HEK293 (cell line): ENCODE results near the gene SLC12A2.

Source experiments
- CTCF ChIA-PET: fragments of 350-600 bp; formaldehyde crosslinking; extraction: SDS; loops from one replicate; lab custom pipeline; 2021; ENCODE audit warnings: antibody characterized with exemption; lab: Yijun Ruan, JAX
- POLR2A ChIA-PET: fragments of 300-600 bp; formaldehyde crosslinking; extraction: SDS; loops from one replicate; lab custom pipeline; 2020; ENCODE audit warnings: antibody characterized with exemption, inconsistent platforms; lab: Yijun Ruan, JAX
- H3K27ac ChIP-seq: fragments of 200-500 bp; sonication (Bioruptor generic); 2 replicates; pipeline ENCODE4 v1.5.1; 2014; ENCODE audit warnings: low read depth, low read length, control low read depth, inconsistent platforms; ENCODE audit errors: extremely low read depth
- H3K36me3 ChIP-seq, 2 experiments: fragments of 200-500 bp in 1 of 2; sonication (Bioruptor generic) in 1 of 2; 1 replicate in 1 of 2; 2 replicates in 1 of 2; pipeline ENCODE4 v1.5.1; 2014 to 2017; ENCODE audit warnings: inconsistent platforms in 2 of 2, low read length in 2 of 2; ENCODE audit not compliant: control insufficient read depth in 2 of 2, insufficient read depth in 1 of 2
- H3K4me1 ChIP-seq: fragments of 200-500 bp; sonication (Bioruptor generic); 2 replicates; pipeline ENCODE4 v1.5.1; 2014; ENCODE audit warnings: mild to moderate bottlenecking, low read length, inconsistent platforms; ENCODE audit not compliant: control insufficient read depth, insufficient read depth
- H3K4me3 ChIP-seq: 2 replicates; pipeline ENCODE4 v1.5.1; 2011; ENCODE audit warnings: low read depth, mild to moderate bottlenecking, control low read depth, low read length, moderate library complexity
- H3K9me3 ChIP-seq: fragments of 200-500 bp; sonication (Bioruptor generic); 2 replicates; pipeline ENCODE4 v1.5.1; 2014; ENCODE audit warnings: low read depth, low read length, inconsistent platforms; ENCODE audit not compliant: control insufficient read depth, insufficient read depth
- PRDM10 ChIP-seq: fragments of 450-650 bp; formaldehyde crosslinking; IDR thresholded peaks from 2 replicates; pipeline ENCODE4 v1.5.1; 2016; ENCODE audit warnings: missing biosample characterization, missing genetic modification characterization
- ZEB2 ChIP-seq: fragments of 450-650 bp; formaldehyde crosslinking; IDR thresholded peaks from 2 replicates; pipeline ENCODE4 v1.5.1; 2016; ENCODE audit warnings: missing biosample characterization, missing genetic modification characterization
- ZNF112 ChIP-seq: fragments of 450-650 bp; formaldehyde crosslinking; IDR thresholded peaks from 2 replicates; pipeline ENCODE4 v1.5.0; 2017; ENCODE audit warnings: missing biosample characterization, missing genetic modification characterization
- ZNF114 ChIP-seq: fragments of 450-650 bp; formaldehyde crosslinking; IDR thresholded peaks from 2 replicates; pipeline ENCODE4 v1.5.0; 2017; ENCODE audit warnings: missing biosample characterization, missing genetic modification characterization
- ZNF140 ChIP-seq: fragments of 450-650 bp; formaldehyde crosslinking; IDR thresholded peaks from 2 replicates; pipeline ENCODE4 v1.5.1; 2016; ENCODE audit warnings: missing biosample characterization, missing genetic modification characterization
- ZNF148 ChIP-seq: fragments of 450-650 bp; formaldehyde crosslinking; IDR thresholded peaks from 2 replicates; pipeline ENCODE4 v1.5.0; 2017; ENCODE audit warnings: missing biosample characterization, missing genetic modification characterization, borderline replicate concordance
- ZNF155 ChIP-seq: fragments of 450-650 bp; formaldehyde crosslinking; IDR thresholded peaks from 2 replicates; pipeline ENCODE4 v1.5.1; 2016; ENCODE audit warnings: missing biosample characterization, missing genetic modification characterization
- ZNF335 ChIP-seq: fragments of 450-650 bp; formaldehyde crosslinking; conservative IDR thresholded peaks from 2 replicates; pipeline ENCODE4 v1.5.1; 2016; ENCODE audit warnings: missing biosample characterization, missing genetic modification characterization
- ZNF404 ChIP-seq: fragments of 450-650 bp; formaldehyde crosslinking; IDR thresholded peaks from 2 replicates; pipeline ENCODE4 v1.5.1; 2017; ENCODE audit warnings: missing biosample characterization, missing genetic modification characterization
- ZNF514 ChIP-seq: fragments of 450-650 bp; formaldehyde crosslinking; IDR thresholded peaks from 2 replicates; pipeline ENCODE4 v1.5.1; 2016; ENCODE audit warnings: missing biosample characterization, missing genetic modification characterization
- ZNF561 ChIP-seq: fragments of 450-650 bp; IDR thresholded peaks from 2 replicates; pipeline ENCODE4 v1.5.1; 2018; ENCODE audit warnings: missing biosample characterization, missing genetic modification characterization, borderline replicate concordance
- ZNF571 ChIP-seq: fragments of 450-650 bp; formaldehyde crosslinking; IDR thresholded peaks from 2 replicates; pipeline ENCODE4 v1.5.0; 2017; ENCODE audit warnings: missing biosample characterization, missing genetic modification characterization
- ZNF580 ChIP-seq: fragments of 450-650 bp; formaldehyde crosslinking; IDR thresholded peaks from 2 replicates; pipeline ENCODE4 v1.5.1; 2016; ENCODE audit warnings: missing biosample characterization, missing genetic modification characterization
- ZNF664 ChIP-seq: fragments of 450-650 bp; formaldehyde crosslinking; IDR thresholded peaks from 2 replicates; pipeline ENCODE4 v1.5.1; 2016; ENCODE audit warnings: missing biosample characterization, missing genetic modification characterization
- ZNF768 ChIP-seq: fragments of 450-650 bp; formaldehyde crosslinking; IDR thresholded peaks from 2 replicates; pipeline ENCODE4 v1.5.1; 2018; ENCODE audit warnings: missing biosample characterization, mild to moderate bottlenecking, missing genetic modification characterization
- ZNF776 ChIP-seq: fragments of 450-650 bp; formaldehyde crosslinking; IDR thresholded peaks from 2 replicates; pipeline ENCODE4 v1.5.0; 2017; ENCODE audit warnings: missing biosample characterization, missing genetic modification characterization, borderline replicate concordance
- ZSCAN23 ChIP-seq: fragments of 450-650 bp; formaldehyde crosslinking; IDR thresholded peaks from 2 replicates; pipeline ENCODE4 v1.5.1; 2016; ENCODE audit warnings: missing biosample characterization, missing genetic modification characterization

The SLC12A2 gene

GRCh38 chr5:128091579-128091978 lies 8.0 kb downstream of the SLC12A2 start:
- H3K4me1 ChIP-seq = peaks cover 1% of the 10 kb centered on the region; the same call in 1 of the 2 replicates
- no peaks in the 10 kb centered on the region for H3K9me3 ChIP-seq
- no peaks in the 10 kb centered on the region for H3K36me3 ChIP-seq
- ChIA-PET POLR2A (interaction anchor here (1.3 kb wide), 1 partner anchor 9 kb away, joined by 4 read pairs; no protein-coding TSS in a partner anchor), CTCF (interaction anchor here (1.4 kb wide), 1 partner anchor 9 kb away, joined by 3 read pairs; no protein-coding TSS in a partner anchor)
- no peak overlapping the region for H3K27ac ChIP-seq
- no peak for TF ChIP-seq ZEB2
- TF ChIP-seq ZNF664 (tag by site-specific recombination) = no peak
- no peak for TF ChIP-seq ZNF776
- TF ChIP-seq ZNF404 (tag by site-specific recombination) = no peak
- TF ChIP-seq ZNF561 (tag by site-specific recombination) = no peak
- H3K4me3 ChIP-seq = no peak overlapping the region

- H3K4me1 ChIP-seq = no peaks in the 10 kb centered on the region; the same call in 1 of the 2 replicates
- no peak overlapping the region for H3K4me3 ChIP-seq
- no peaks in the 10 kb centered on the region for H3K9me3 ChIP-seq
- TF ChIP-seq ZNF571 (no peak), ZNF112 (tag by site-specific recombination) (no peak), ZNF514 (tag by site-specific recombination) (no peak), ZNF580 (no peak), ZNF148 (tag by site-specific recombination) (no peak), ZSCAN23 (tag by site-specific recombination) (no peak), ZNF114 (tag by site-specific recombination) (no peak), ZNF561 (tag by site-specific recombination) (no peak), ZNF140 (tag by site-specific recombination) (no peak), PRDM10 (tag by site-specific recombination) (no peak), ZNF155 (tag by site-specific recombination) (no peak), ZNF768 (no peak), ZNF335 (tag by site-specific recombination) (no peak)
- no peak overlapping the region for H3K27ac ChIP-seq
- no peaks in the 10 kb centered on the region for H3K36me3 ChIP-seq
- CTCF ChIA-PET = interaction anchor here (1.4 kb wide), 1 partner anchor 9 kb away, joined by 3 read pairs; no protein-coding TSS in a partner anchor
- POLR2A ChIA-PET = interaction anchor here (1.3 kb wide), 1 partner anchor 9 kb away, joined by 4 read pairs; no protein-coding TSS in a partner anchor
These were observed 8.6 kb downstream of the SLC12A2 start for GRCh38 chr5:128092144-128092543.
